Activated T-cell treated with anti-CD3 and anti-CD28 coated beads, Interleukin-2, amount 50 U/mL, for 48 hours (primary cell): Measurements from ENCODE around the gene APEH.

Experiments
- DNase-seq, 2 experiments: peaks; one replicate each; pipeline ENCODE4 v3.0.0-alpha.2; 2020

The APEH gene

DNA sequence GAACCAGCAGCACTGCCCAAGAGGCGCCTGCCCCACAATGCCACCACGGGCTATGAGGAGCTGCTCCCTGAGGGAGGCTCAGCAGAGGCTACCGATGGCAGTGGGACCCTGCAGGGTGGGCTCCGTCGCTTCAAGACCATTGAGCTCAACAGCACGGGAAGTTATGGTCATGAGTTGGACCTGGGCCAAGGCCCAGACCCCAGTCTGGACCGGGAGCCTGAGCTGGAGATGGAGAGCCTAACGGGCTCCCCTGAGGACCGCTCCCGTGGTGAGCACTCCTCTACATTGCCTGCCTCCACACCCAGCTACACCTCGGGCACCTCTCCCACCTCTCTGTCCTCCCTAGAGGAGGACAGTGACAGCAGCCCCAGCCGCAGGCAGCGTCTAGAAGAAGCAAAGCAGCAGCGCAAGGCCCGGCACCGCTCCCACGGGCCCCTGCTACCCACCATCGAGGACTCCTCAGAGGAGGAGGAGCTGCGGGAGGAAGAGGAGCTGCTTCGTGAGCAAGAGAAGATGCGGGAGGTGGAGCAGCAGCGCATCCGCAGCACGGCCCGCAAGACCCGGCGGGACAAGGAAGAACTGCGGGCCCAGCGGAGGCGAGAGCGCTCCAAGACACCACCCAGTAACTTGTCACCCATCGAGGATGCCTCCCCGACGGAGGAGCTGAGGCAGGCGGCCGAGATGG, 21.8 kb upstream of the APEH start:
- DNase-seq = no peak

- DNase-seq = no peak
These were observed 21.2 kb upstream of the APEH start for GRCh38 chr3:49652903-49653415.

- no peak for DNase-seq
These were observed 20.5 kb upstream of the APEH start for GRCh38 chr3:49653621-49654020.

GRCh38 chr3:49654176-49654825, 19.9 kb upstream of the APEH start:
- DNase-seq = no peak

- DNase-seq = no peak
These were observed 19.1 kb upstream of the APEH start for GRCh38 chr3:49654955-49655556.

DNA sequence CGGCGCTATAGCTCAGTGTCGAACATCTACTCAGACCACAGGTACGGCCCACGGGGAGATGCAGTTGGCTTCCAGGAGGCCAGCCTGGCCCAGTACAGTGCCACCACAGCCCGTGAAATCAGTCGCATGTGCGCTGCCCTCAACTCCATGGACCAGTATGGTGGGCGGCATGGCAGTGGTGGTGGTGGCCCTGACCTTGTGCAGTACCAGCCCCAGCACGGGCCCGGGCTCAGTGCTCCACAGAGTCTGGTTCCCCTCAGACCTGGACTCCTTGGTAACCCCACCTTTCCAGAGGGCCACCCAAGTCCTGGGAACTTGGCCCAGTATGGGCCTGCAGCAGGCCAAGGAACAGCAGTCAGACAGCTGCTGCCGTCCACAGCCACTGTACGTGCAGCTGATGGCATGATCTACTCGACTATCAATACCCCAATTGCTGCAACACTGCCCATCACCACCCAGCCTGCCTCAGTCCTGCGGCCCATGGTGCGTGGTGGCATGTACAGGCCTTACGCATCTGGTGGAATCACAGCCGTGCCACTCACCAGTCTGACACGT, 18.3 kb upstream of the APEH start:
- DNase-seq = no peak

- no peak for DNase-seq
These were observed 17.5 kb upstream of the APEH start for GRCh38 chr3:49656541-49657112.

GRCh38 chr3:49657208-49657915, 16.8 kb upstream of the APEH start:
- no peak for DNase-seq

DNA sequence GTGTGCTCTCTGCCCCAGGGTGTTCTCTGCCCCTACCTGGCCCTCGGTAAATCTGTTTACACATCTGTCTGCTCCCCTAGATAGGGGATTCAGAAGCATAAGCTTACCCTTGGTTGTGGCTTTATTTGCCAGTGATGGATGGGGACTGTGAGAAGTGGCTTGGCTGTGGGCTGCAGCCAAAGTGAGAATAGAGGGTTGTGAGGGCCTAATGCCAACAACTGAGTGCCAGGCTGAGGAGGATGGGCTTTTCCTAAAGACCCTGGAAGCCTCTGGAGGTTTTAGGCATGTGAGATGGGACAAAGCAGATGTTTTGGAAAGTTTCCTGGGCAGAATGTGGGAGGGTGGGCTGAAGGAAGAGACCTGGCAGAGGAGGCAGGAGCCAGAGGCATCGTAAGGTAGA, 15.4 kb upstream of the APEH start:
- no peak for DNase-seq

DNA sequence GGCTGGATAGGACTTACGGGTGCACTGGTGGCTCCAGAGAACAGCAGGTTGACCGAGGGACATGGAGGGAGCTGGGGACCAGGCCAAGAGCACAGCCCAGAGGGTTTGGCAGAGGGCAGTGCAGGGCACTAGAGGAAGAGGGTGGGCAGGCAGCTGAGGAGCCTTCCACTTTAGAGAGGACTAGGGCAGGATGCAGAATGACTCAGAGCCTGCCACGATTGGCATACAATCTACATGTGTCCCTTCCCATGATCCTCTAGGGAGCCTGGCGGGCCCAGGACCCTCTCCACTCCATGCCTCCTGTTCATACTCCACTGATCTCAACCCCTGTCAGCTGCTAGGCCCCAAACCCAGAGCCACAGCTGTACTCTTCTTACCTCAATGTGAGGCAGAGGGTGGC, 14.4 kb upstream of the APEH start:
- DNase-seq = no peak

DNA sequence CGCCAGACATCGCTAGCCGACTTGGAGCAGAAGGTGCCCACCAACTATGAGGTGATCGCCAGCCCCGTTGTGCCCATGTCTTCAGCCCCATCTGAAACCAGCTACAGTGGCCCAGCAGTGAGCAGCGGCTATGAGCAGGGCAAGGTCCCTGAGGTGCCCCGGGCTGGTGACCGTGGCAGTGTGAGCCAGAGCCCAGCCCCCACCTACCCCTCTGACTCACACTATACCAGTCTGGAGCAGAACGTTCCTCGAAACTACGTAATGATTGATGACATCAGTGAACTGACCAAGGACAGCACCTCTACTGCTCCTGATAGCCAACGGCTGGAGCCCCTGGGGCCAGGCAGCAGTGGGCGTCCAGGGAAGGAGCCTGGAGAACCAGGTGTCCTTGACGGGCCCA, 12.9 kb upstream of the APEH start:
- DNase-seq = no peak

DNA sequence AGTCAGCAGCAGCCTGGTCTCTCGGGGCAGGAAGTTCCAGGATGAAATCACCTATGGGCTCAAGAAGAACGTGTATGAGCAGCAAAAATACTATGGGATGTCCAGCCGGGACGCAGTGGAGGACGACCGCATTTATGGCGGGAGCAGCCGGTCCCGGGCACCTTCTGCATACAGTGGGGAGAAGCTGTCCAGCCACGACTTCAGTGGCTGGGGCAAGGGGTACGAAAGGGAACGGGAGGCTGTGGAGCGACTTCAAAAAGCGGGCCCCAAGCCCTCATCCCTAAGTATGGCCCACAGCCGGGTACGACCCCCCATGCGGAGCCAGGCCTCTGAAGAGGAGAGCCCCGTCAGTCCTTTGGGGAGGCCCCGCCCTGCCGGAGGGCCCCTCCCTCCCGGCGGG, 12.1 kb upstream of the APEH start:
- DNase-seq = no peak

- DNase-seq = no peak
These were observed 11.3 kb upstream of the APEH start for GRCh38 chr3:49662720-49663413.

DNA sequence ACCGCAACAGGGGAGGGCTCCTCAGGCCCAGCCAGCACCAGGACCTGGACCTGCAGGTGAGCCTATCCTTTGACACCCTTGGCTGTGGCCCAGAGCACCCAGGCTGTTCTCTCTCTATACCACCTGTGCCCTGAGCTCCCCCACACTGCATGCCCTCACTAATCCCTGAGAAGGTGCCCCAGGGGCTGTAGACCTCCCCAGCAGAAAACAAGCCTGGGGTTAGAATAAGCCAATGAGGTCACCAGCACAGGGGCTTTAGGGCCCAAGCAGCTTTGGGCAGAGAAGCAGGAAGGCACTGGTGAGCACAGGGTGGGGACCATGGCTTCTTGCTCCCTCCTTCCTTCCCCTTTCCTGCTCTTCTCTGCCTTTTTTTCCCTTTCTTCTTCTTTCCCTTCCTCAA, 10.3 kb upstream of the APEH start:
- DNase-seq = no peak

- no peak for DNase-seq
These were observed 9.9 kb upstream of the APEH start for GRCh38 chr3:49664300-49664699.

- no peak for DNase-seq
These were observed 8.2 kb upstream of the APEH start for GRCh38 chr3:49665822-49666519.

DNA sequence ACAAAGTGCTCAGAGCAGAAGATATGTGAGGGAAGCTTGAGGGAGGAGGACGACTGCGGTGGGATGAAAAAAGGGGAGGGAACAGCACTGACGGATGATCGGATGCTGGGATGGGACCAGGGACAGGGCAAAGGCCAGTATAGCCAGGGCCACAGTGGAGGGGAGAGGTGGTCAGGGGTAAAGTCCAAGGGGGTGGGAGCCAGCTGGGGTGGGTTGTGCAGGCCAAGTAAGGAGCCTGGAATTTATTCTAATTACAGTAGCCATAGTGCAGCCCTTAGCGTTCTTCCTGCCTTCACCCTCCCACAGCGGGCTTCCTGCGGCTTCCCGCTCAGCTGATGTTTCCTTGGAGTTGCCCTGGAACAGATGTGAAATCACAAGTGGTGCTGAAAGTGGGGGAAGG, 7.6 kb upstream of the APEH start:
- DNase-seq = no peak

DNA sequence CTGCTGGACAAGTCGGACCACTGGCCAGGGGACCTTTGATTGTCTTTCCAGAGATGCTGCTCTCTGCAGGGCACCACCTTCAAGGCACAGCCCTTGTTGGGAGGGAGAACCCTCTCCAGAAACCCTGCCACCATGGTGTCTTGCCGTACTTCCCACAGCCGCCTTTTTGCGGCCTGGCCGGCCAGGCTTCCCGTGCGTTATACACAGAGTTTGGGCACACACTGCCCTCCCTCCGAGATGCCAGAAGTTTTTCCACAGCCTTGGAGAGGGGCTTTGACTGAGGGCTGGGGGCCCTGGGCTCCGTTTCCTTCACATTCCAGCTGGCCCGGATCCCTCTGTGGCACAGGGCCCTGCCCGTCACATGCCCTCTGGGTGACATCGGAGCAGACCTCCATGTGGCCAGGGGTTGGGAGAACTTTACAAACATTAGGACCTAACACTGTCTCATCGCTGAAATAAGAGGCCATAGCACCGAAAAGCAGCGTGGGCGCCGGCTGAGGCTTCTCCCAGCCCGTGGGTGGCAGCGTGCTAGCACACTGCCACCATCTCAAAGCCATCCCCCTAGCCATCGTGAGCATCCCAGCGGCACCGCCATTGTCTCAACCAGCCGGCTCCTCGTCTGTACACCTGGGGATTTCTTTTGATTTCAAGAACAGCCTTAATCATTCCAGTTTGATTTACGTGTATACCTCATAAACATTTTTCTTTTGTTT, 6.3 kb upstream of the APEH start:
- DNase-seq = no peak

GRCh38 chr3:49668414-49668797, 5.7 kb upstream of the APEH start:
- no peak for DNase-seq

DNA sequence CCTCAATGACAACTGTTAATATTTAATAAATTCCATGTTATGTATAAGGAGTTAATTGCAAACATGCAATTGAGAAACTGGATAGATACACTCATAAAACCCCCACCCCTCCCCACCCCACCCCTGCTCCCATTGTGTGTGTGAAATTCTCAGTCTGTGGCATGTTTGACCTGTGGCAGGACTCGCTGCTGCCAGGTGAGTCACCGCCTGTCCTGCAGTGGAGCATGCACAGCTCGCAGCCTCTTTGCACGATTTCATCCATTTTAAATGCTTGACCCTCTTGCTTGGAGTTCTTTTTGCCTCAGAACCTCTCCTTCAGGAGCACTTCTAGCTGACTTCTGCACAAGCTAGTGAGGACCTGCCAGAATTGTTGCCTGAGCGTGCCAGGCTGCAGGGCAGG, 5.3 kb upstream of the APEH start:
- no peak for DNase-seq

GRCh38 chr3:49669352-49669751, 4.8 kb upstream of the APEH start:
- DNase-seq = no peak
